NB4 (cell line): ENCODE measurements around the gene JAK1.

ENCODE experiments used
- CTCF ChIP-seq: IDR thresholded peaks from one replicate; pipeline ENCODE4 v1.5.1; 2012; ENCODE audit warnings: low read depth, low read length
- MYC ChIP-seq: IDR thresholded peaks from 2 replicates; pipeline ENCODE4 v1.6.1; 2011; ENCODE audit warnings: low read depth, low read length

DNA sequence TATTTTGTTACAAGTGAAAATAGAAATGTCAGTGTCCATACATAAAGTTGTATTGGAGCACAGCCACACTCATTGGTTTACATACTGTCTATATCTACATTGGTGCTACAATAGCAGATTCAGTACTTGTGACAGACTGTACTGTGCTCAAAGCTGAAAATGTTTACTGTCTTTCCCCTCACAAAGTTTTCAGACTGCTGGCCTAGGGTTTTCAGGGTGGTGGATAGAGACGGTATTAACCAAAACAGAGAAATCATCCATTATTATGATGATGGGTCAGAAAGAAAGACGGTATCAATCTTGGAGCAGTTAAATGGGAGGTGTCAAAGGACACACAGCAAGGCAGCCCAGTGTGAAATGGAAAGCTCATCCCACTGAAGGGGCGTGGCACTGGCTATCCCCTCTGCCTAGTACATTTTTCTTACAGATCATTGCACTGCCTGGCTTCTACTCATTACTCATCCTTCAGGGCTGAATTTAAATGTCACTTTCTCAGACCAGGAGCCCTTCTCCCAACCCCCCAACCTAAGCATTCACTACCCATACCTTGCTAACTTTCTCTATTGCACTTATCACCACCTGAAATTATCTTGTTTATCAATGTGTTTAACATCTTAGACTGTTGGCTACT, 10.2 kb downstream of the JAK1 start:
- TF ChIP-seq CTCF = no peak
- no peak for TF ChIP-seq MYC
